ENCODE results near the gene IL25.

- no peak for TF ChIP-seq ZFP30 (CRISPR knock-in tag; IDR thresholded peaks at IDR 0.05)
- TF ChIP-seq ZFP3 (CRISPR knock-in tag; IDR thresholded peaks at IDR 0.05), result no peak
- no peak for TF ChIP-seq CREB5 (CRISPR knock-in tag; IDR thresholded peaks at IDR 0.05; ENCODE audit: low read depth)
- no peak for TF ChIP-seq SNAI2 (CRISPR knock-in tag; IDR thresholded peaks at IDR 0.05)
- no peak for TF ChIP-seq BACH2 (CRISPR knock-in tag; IDR thresholded peaks at IDR 0.05; ENCODE audit: borderline replicate concordance)
- TF ChIP-seq ISL1 (CRISPR knock-in tag; IDR thresholded peaks at IDR 0.05), result no peak
- no peak for TF ChIP-seq RARB (CRISPR knock-in tag; IDR thresholded peaks at IDR 0.05)
- no peak for TF ChIP-seq PATZ1 (CRISPR knock-in tag; IDR thresholded peaks at IDR 0.05; ENCODE audit: borderline replicate concordance)
- TF ChIP-seq CSDC2 (CRISPR knock-in tag; IDR thresholded peaks at IDR 0.05), result no peak
Observed at GRCh38 chr14:23357261-23357660, 15.3 kb upstream of the IL25 start.
